GM21423 (cell line): ENCODE measurements around the gene PKN1.
A peak's percentile ranks its signal among the peaks of the same experiment; 100 is the strongest.
"Not testable (repeated sequence)": the region's sequence is repeated elsewhere in the genome, so short reads cannot be mapped to it uniquely, and the experiment has no call there.

Source experiments
- ATAC-seq: cut with Tn5 transposase; IDR thresholded peaks from one replicate; pipeline ENCODE4 v1.9.1; 2021; ENCODE audit warnings: mild to moderate bottlenecking, moderate library complexity; ENCODE audit not compliant: unreplicated experiment

The PKN1 gene

GRCh38 chr19:14432791-14433553, at the start of gene PKN1:
PKN1 (plus strand) TSS chr19:14433306; CDS start chr19:14433522, 216 bp downstream.
- ATAC-seq = no peak

GRCh38 chr19:14383661-14384555, 49.2 kb upstream of the PKN1 start:
- ATAC-seq = no peak

GRCh38 chr19:14385492-14385891, 47.6 kb upstream of the PKN1 start:
- ATAC-seq = no peak

GRCh38 chr19:14390548-14390947, 42.6 kb upstream of the PKN1 start:
- ATAC-seq = no peak

DNA sequence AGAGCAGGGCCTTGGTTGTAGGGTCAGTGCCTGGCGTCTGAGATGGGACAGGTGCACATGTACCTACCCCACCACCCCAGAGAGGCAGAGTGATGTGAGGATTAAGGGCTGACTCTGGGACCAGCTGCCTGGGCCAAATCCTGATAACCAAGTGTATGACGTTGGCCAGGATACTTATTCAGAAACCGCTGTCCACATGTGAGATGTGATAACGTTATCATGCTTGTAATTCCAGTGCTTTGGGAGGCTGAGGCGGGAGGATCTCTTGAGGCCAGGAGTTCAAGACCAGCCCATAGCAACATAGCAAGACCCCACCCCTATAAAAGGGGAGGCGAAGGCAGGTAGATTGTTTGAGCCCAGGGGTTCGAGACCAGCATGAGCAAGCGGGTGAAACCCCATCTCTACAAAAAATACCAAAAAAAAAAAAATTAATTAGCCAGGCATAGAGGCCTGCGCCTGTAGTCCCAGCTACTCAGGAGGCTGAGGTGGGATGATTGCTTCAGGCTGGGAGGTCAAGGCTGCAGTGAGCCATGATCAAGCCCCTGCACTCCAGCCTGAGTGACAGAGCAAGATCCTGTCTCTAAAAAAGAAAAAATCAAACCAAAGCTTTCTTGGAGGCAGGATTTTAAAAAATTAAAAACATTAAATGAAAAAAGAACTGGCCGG, 41.8 kb upstream of the PKN1 start:
- ATAC-seq = no peak

DNA sequence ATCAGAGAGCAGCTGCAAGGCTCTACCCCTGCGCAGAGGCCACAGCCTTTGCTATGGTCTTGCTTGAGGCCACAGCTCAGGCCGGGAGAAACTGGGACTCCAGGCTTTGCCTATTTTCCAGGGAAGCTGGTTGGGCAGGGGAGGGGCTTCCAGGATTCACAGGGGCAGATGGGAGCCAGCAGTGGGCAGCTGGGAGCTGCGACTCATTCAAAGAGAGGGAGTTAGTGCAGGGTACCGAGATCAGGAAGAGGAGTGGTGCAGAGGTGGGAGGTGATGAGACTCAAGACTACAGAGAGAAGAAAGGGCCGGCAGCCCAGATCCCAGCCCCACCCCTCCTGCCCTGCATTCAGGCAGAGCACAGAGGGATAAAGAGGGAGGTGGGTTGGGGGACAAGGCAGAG, 39.8 kb upstream of the PKN1 start:
- no peak for ATAC-seq

DNA sequence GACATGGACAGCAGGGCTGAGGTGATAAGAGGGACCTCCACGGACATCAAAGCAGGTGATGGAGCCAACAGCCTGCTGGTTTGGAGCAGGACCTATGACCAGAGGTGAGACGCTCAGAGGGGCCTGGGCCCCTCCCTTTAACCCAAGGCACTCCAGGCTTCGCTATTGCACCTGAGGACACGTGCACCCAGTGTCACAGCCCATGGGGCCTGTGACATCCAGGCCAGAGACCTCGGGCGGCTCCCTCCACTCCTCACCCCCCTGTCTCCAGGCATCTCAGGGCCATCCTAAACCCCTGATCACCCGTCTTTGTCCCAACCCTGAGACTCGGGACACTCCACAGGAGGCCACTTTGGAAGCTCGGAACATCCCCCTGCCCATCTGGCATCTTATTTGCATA, 38.9 kb upstream of the PKN1 start:
- no peak for ATAC-seq

DNA sequence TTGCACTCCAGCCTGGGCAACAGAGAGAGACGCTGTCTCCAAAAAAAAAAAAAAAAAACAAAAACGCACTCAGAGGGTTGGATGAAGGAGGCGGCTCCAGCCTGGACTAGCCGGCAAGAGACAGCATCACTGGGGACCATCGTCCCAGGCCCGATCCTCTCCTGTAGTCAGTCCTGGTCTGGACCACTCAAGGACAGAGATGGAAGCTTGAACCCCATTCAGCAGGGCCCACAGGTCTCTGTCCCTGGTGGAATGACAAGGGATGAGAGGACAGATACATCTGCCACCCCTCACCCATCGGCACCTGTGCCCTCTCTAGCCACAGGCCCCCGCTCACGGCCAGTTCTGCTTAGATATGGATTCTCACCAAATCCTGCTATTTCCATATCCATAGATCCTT, 37.8 kb upstream of the PKN1 start:
- ATAC-seq = no peak

GRCh38 chr19:14395710-14396336, 37.3 kb upstream of the PKN1 start:
- no peak for ATAC-seq

- not testable (repeated sequence) for ATAC-seq
Measured at GRCh38 chr19:14396730-14397129, 36.4 kb upstream of the PKN1 start.

- ATAC-seq = not testable (repeated sequence)
Measured at GRCh38 chr19:14397168-14397567, 35.9 kb upstream of the PKN1 start.

DNA sequence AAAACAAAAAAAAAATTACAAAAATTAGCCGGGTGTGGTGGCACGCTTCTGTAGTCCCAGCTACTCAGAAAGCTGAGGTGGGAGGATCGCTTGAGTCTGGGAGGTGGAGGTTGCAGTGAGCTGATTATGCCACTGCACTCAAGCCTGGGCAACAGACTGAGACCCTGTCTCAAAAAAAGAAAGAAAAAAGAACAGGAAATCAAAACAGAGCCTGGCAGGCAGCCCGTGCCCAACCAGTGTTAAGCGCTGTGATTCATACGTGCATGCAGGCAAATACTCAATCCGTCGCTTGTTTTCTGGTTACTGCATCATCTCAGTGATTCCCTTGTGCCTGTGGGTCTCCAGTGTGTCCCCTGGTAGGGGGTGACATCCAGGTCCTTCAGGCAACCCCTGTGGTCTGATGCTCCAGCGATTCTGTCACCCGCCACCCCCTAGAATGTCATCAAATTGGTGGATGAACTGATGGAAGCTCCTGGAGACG, 32.1 kb upstream of the PKN1 start:
- no peak for ATAC-seq

GRCh38 chr19:14401468-14402195, 31.5 kb upstream of the PKN1 start:
- no peak for ATAC-seq

- ATAC-seq = no peak
Measured at GRCh38 chr19:14402332-14403144, 30.6 kb upstream of the PKN1 start.

DNA sequence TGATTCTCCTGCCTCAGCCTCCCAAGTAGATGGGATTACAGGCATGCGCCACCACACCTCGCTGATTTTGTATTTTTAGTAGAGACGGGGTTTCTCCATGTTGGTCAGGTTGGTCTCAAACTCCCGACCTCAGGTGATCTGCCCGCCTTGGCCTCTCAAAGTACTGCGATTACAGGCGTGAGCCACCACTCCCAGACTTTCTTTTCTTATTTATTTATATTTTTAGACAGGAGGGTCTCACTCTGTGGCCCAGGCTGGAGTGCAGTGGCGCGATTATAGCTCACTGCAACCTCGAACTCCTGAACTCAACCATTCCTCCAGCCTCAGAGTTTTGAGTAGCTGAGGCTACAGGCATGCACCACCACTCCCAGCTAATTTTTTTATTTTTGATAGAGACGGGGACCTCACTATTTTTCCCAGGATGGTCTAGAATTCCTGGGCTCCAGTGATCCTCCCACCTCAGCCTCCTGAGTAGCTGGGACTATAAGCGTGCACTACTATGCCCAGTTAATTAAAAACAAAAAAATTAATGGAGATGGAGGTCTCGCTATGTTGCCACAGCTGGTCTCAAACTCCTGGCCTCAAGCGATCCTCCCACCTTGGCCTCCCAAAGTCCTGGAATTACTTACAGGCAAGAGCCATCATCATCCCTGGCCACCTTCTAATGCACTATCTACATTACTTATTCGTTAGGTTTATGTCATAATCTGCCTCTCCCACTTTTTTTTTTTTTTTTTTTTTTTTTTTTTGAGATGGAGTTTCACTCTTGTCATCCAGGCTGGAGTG, 29.8 kb upstream of the PKN1 start:
- not testable (repeated sequence) for ATAC-seq

GRCh38 chr19:14404312-14404711, 28.8 kb upstream of the PKN1 start:
- ATAC-seq = no peak

- no peak for ATAC-seq
Measured at GRCh38 chr19:14405380-14405757, 27.7 kb upstream of the PKN1 start.

GRCh38 chr19:14405758-14406644, 27.1 kb upstream of the PKN1 start:
- peak; percentile 51 for ATAC-seq
